K562 (cell line): Measurements from ENCODE around the gene ALB. TPM values are rescaled to one million over a fixed set of nuclear protein-coding genes. Genes with fewer than 3 reads are reported as not detected.

ENCODE experiments used
- ZKSCAN8 ChIP-seq: fragments of 200-800 bp; sonication (Bioruptor generic); IDR thresholded peaks from 2 replicates; pipeline ENCODE4 v1.6.1; 2016; ENCODE audit warnings: missing genetic modification characterization, missing compliant biosample characterization
- ZNF212 ChIP-seq: fragments of 450-650 bp; formaldehyde crosslinking; IDR thresholded peaks from 2 replicates; pipeline ENCODE4 v1.4.0; 2020; ENCODE audit warnings: mild to moderate bottlenecking
- polyA plus RNA-seq, 8 experiments: library from polyadenylated mRNA; depleted of rRNA in 4 of 8; stranded (reverse) in 5 of 8; unstranded in 3 of 8; fragments of >200 nt; fragmentation: Nextera tagmentation in 2 of 8; fragmentation: Illumina TruSeq in 1 of 8; extraction: Ambion mirVana in 2 of 8; extraction: Trizol in 1 of 8; gene quantifications; 2 replicates each; pipeline versions ENCODE4 v1.2.1 to v1.2.3, GENCODE V29; 2011 to 2014; ENCODE audit warnings: inconsistent platforms in 1 of 8, missing spikeins in 1 of 8
- total RNA-seq, 7 experiments: library from RNA; depleted of rRNA in 6 of 7; stranded (reverse); fragments of >200 nt in 6 of 7; fragmentation: Illumina TruSeq in 2 of 7; extraction: Trizol in 2 of 7; gene quantifications; 2 replicates each; pipeline versions ENCODE4 v1.2.1 to v1.2.3, GENCODE V29; 2011 to 2021; ENCODE audit warnings: low replicate concordance in 1 of 7
- TF ChIP-seq, protein P1 (sequence below): fragments of 200-600 bp; sonication (generic); IDR thresholded peaks from one replicate; pipeline ENCODE4 v1.6.1; 2012; ENCODE audit warnings: mild to moderate bottlenecking, low read depth, low read length, inconsistent platforms

ALB gene
- total and polyA plus RNA-seq, 9 of the 15 experiments (the other 6 are each of a cell fraction or from before 2014, with no cell fraction given), result 0.04 to 18.5 (median 0.20) TPM; not detected in 2

GRCh38 chr4:73407227-73407673 lies 3.2 kb downstream of the ALB start (continued):
- TF ChIP-seq, protein P1, sequence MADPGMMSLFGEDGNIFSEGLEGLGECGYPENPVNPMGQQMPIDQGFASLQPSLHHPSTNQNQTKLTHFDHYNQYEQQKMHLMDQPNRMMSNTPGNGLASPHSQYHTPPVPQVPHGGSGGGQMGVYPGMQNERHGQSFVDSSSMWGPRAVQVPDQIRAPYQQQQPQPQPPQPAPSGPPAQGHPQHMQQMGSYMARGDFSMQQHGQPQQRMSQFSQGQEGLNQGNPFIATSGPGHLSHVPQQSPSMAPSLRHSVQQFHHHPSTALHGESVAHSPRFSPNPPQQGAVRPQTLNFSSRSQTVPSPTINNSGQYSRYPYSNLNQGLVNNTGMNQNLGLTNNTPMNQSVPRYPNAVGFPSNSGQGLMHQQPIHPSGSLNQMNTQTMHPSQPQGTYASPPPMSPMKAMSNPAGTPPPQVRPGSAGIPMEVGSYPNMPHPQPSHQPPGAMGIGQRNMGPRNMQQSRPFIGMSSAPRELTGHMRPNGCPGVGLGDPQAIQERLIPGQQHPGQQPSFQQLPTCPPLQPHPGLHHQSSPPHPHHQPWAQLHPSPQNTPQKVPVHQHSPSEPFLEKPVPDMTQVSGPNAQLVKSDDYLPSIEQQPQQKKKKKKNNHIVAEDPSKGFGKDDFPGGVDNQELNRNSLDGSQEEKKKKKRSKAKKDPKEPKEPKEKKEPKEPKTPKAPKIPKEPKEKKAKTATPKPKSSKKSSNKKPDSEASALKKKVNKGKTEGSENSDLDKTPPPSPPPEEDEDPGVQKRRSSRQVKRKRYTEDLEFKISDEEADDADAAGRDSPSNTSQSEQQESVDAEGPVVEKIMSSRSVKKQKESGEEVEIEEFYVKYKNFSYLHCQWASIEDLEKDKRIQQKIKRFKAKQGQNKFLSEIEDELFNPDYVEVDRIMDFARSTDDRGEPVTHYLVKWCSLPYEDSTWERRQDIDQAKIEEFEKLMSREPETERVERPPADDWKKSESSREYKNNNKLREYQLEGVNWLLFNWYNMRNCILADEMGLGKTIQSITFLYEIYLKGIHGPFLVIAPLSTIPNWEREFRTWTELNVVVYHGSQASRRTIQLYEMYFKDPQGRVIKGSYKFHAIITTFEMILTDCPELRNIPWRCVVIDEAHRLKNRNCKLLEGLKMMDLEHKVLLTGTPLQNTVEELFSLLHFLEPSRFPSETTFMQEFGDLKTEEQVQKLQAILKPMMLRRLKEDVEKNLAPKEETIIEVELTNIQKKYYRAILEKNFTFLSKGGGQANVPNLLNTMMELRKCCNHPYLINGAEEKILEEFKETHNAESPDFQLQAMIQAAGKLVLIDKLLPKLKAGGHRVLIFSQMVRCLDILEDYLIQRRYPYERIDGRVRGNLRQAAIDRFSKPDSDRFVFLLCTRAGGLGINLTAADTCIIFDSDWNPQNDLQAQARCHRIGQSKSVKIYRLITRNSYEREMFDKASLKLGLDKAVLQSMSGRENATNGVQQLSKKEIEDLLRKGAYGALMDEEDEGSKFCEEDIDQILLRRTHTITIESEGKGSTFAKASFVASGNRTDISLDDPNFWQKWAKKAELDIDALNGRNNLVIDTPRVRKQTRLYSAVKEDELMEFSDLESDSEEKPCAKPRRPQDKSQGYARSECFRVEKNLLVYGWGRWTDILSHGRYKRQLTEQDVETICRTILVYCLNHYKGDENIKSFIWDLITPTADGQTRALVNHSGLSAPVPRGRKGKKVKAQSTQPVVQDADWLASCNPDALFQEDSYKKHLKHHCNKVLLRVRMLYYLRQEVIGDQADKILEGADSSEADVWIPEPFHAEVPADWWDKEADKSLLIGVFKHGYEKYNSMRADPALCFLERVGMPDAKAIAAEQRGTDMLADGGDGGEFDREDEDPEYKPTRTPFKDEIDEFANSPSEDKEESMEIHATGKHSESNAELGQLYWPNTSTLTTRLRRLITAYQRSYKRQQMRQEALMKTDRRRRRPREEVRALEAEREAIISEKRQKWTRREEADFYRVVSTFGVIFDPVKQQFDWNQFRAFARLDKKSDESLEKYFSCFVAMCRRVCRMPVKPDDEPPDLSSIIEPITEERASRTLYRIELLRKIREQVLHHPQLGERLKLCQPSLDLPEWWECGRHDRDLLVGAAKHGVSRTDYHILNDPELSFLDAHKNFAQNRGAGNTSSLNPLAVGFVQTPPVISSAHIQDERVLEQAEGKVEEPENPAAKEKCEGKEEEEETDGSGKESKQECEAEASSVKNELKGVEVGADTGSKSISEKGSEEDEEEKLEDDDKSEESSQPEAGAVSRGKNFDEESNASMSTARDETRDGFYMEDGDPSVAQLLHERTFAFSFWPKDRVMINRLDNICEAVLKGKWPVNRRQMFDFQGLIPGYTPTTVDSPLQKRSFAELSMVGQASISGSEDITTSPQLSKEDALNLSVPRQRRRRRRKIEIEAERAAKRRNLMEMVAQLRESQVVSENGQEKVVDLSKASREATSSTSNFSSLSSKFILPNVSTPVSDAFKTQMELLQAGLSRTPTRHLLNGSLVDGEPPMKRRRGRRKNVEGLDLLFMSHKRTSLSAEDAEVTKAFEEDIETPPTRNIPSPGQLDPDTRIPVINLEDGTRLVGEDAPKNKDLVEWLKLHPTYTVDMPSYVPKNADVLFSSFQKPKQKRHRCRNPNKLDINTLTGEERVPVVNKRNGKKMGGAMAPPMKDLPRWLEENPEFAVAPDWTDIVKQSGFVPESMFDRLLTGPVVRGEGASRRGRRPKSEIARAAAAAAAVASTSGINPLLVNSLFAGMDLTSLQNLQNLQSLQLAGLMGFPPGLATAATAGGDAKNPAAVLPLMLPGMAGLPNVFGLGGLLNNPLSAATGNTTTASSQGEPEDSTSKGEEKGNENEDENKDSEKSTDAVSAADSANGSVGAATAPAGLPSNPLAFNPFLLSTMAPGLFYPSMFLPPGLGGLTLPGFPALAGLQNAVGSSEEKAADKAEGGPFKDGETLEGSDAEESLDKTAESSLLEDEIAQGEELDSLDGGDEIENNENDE, result no peak
- TF ChIP-seq ZKSCAN8 (CRISPR knock-in tag) (no peak), ZNF212 (CRISPR knock-in tag) (no peak)
